SK-N-SH treated with all-trans-retinoic acid at 6 μM for 48 hours (cell line): ENCODE data around the gene TMEM131.
A peak's percentile ranks its signal among the peaks of the same experiment; 100 is the strongest.

ENCODE experiments used
- ATAC-seq: fragments of 200-7000 bp; cut with Tn5 transposase; 3 replicates; pipeline ENCODE4 v1.9.1; 2020; ENCODE audit warnings: mild to moderate bottlenecking, moderate library complexity
- ARNTL ChIP-seq: fragments of 450-650 bp; formaldehyde crosslinking; IDR thresholded peaks from 2 replicates; pipeline ENCODE4 v1.5.0; 2020; ENCODE audit warnings: low read depth, mild to moderate bottlenecking, moderate library complexity, borderline replicate concordance
- CREB5 ChIP-seq: fragments of 250-450 bp; sonication (Bioruptor Pico); IDR thresholded peaks from 2 replicates; pipeline ENCODE4 v1.5.1; 2020; ENCODE audit warnings: low read depth, mild to moderate bottlenecking, moderate library complexity
- CSDC2 ChIP-seq: fragments of 250-450 bp; sonication (Bioruptor Pico); IDR thresholded peaks from 2 replicates; pipeline ENCODE4 v1.5.0; 2020; ENCODE audit warnings: mild to moderate bottlenecking, moderate library complexity
- CSRNP3 ChIP-seq: fragments of 250-450 bp; sonication (Bioruptor Pico); IDR thresholded peaks from 2 replicates; pipeline ENCODE4 v1.5.1; 2021; ENCODE audit warnings: mild to moderate bottlenecking, moderate library complexity
- ESRRG ChIP-seq: fragments of 250-450 bp; sonication (Bioruptor Pico); IDR thresholded peaks from 2 replicates; pipeline ENCODE4 v1.6.1; 2021; ENCODE audit warnings: mild to moderate bottlenecking
- GLIS3 ChIP-seq: fragments of 250-450 bp; sonication (Bioruptor Pico); IDR thresholded peaks from 2 replicates; pipeline ENCODE4 v1.5.0; 2020; ENCODE audit warnings: mild to moderate bottlenecking, moderate library complexity
- ISL1 ChIP-seq: fragments of 250-450 bp; sonication (Bioruptor Pico); IDR thresholded peaks from 2 replicates; pipeline ENCODE4 v2.1.2; 2022; ENCODE audit warnings: mild to moderate bottlenecking, moderate library complexity
- OSR1 ChIP-seq: fragments of 250-450 bp; sonication (Bioruptor Pico); IDR thresholded peaks from 2 replicates; pipeline ENCODE4 v1.8.0; 2022; ENCODE audit warnings: moderate library complexity, mild to moderate bottlenecking, inconsistent platforms
- PATZ1 ChIP-seq: fragments of 250-450 bp; sonication (Bioruptor Pico); IDR thresholded peaks from 2 replicates; pipeline ENCODE4 v1.8.0; 2020; ENCODE audit warnings: mild to moderate bottlenecking, moderate library complexity, borderline replicate concordance
- POU6F1 ChIP-seq: fragments of 250-450 bp; sonication (Bioruptor Pico); IDR thresholded peaks from 2 replicates; pipeline ENCODE4 v1.8.0; 2021; ENCODE audit warnings: low read depth, mild to moderate bottlenecking, moderate library complexity, borderline replicate concordance
- PPARA ChIP-seq: fragments of 250-450 bp; sonication (Bioruptor Pico); IDR thresholded peaks from 2 replicates; pipeline ENCODE4 v1.5.0; 2020; ENCODE audit warnings: mild to moderate bottlenecking, borderline replicate concordance
- RARB ChIP-seq: fragments of 250-450 bp; sonication (Bioruptor Pico); IDR thresholded peaks from 2 replicates; pipeline ENCODE4 v1.8.0; 2021; ENCODE audit warnings: mild to moderate bottlenecking, moderate library complexity
- SNAI2 ChIP-seq: fragments of 250-450 bp; sonication (Bioruptor Pico); IDR thresholded peaks from 2 replicates; pipeline ENCODE4 v1.5.0; 2020; ENCODE audit warnings: mild to moderate bottlenecking, moderate library complexity
- TCF4 ChIP-seq: fragments of 250-450 bp; sonication (Bioruptor Pico); IDR thresholded peaks from 2 replicates; pipeline ENCODE4 v1.8.0; 2021; ENCODE audit warnings: mild to moderate bottlenecking, moderate library complexity, borderline replicate concordance
- TOX ChIP-seq: fragments of 250-450 bp; sonication (Bioruptor Pico); IDR thresholded peaks from 2 replicates; pipeline ENCODE4 v1.8.0; 2021; ENCODE audit warnings: mild to moderate bottlenecking, moderate library complexity, borderline replicate concordance
- TSHZ2 ChIP-seq: fragments of 250-450 bp; sonication (Bioruptor Pico); IDR thresholded peaks from 2 replicates; pipeline ENCODE4 v1.5.0; 2020; ENCODE audit warnings: mild to moderate bottlenecking, moderate library complexity
- ZFP30 ChIP-seq: fragments of 450-650 bp; formaldehyde crosslinking; IDR thresholded peaks from 2 replicates; pipeline ENCODE4 v1.5.0; 2022; ENCODE audit warnings: mild to moderate bottlenecking, moderate library complexity
- ZNF70 ChIP-seq: fragments of 450-650 bp; formaldehyde crosslinking; IDR thresholded peaks from 2 replicates; pipeline ENCODE4 v1.5.0; 2020; ENCODE audit warnings: mild to moderate bottlenecking, moderate library complexity
- ZNF8 ChIP-seq: fragments of 450-650 bp; formaldehyde crosslinking; IDR thresholded peaks from 2 replicates; pipeline ENCODE4 v1.5.0; 2020; ENCODE audit warnings: mild to moderate bottlenecking, moderate library complexity

Gene TMEM131

GRCh38 chr2:97950329-97951154, 45.2 kb downstream of the TMEM131 start:
- TF ChIP-seq PPARA = no peak
- TF ChIP-seq TCF4 (CRISPR knock-in tag) = no peak
- TF ChIP-seq ISL1 (CRISPR knock-in tag) = no peak
- no peak for TF ChIP-seq POU6F1 (CRISPR knock-in tag)
- no peak for TF ChIP-seq RARB
- no peak for TF ChIP-seq GLIS3 (CRISPR knock-in tag)
- no peak for TF ChIP-seq TSHZ2 (CRISPR knock-in tag)
- no peak for TF ChIP-seq CSRNP3 (CRISPR knock-in tag)
- TF ChIP-seq PATZ1 = no peak
- no peak for TF ChIP-seq CSDC2 (CRISPR knock-in tag)
- peak; percentile 96 for ATAC-seq

- ATAC-seq = no peak
- TF ChIP-seq ZNF70 (CRISPR knock-in tag) (no peak), TSHZ2 (CRISPR knock-in tag) (no peak), ARNTL (no peak), POU6F1 (CRISPR knock-in tag) (no peak), ZNF8 (CRISPR knock-in tag) (no peak), TOX (CRISPR knock-in tag) (no peak)
Measured at GRCh38 chr2:97948926-97949325, 46.8 kb downstream of the TMEM131 start.

- no peak for ATAC-seq
- TF ChIP-seq CREB5 (no peak), SNAI2 (CRISPR knock-in tag) (no peak), TCF4 (CRISPR knock-in tag) (no peak), ZFP30 (CRISPR knock-in tag) (no peak), TSHZ2 (CRISPR knock-in tag) (no peak), ESRRG (no peak), ZNF8 (CRISPR knock-in tag) (no peak), OSR1 (CRISPR knock-in tag) (no peak)
Measured at GRCh38 chr2:97945791-97946190, 50.0 kb downstream of the TMEM131 start.
